HEK293 (cell line): ENCODE measurements around the gene PRELID3B.

Experiments used
- CTCF ChIA-PET: fragments of 350-600 bp; formaldehyde crosslinking; extraction: SDS; loops from one replicate; lab custom pipeline; 2021; ENCODE audit warnings: antibody characterized with exemption; lab: Yijun Ruan, JAX
- POLR2A ChIA-PET: fragments of 300-600 bp; formaldehyde crosslinking; extraction: SDS; loops from one replicate; lab custom pipeline; 2020; ENCODE audit warnings: antibody characterized with exemption, inconsistent platforms; lab: Yijun Ruan, JAX
- H3K27ac ChIP-seq: fragments of 200-500 bp; sonication (Bioruptor generic); 2 replicates; pipeline ENCODE4 v1.5.1; 2014; ENCODE audit warnings: low read depth, low read length, control low read depth, inconsistent platforms; ENCODE audit errors: extremely low read depth
- H3K36me3 ChIP-seq, 2 experiments: fragments of 200-500 bp in 1 of 2; sonication (Bioruptor generic) in 1 of 2; 1 replicate in 1 of 2; 2 replicates in 1 of 2; pipeline ENCODE4 v1.5.1; 2014 to 2017; ENCODE audit warnings: inconsistent platforms in 2 of 2, low read length in 2 of 2; ENCODE audit not compliant: control insufficient read depth in 2 of 2, insufficient read depth in 1 of 2
- H3K4me1 ChIP-seq: fragments of 200-500 bp; sonication (Bioruptor generic); 2 replicates; pipeline ENCODE4 v1.5.1; 2014; ENCODE audit warnings: mild to moderate bottlenecking, low read length, inconsistent platforms; ENCODE audit not compliant: control insufficient read depth, insufficient read depth
- H3K4me3 ChIP-seq: 2 replicates; pipeline ENCODE4 v1.5.1; 2011; ENCODE audit warnings: low read depth, mild to moderate bottlenecking, control low read depth, low read length, moderate library complexity
- H3K9me3 ChIP-seq: fragments of 200-500 bp; sonication (Bioruptor generic); 2 replicates; pipeline ENCODE4 v1.5.1; 2014; ENCODE audit warnings: low read depth, low read length, inconsistent platforms; ENCODE audit not compliant: control insufficient read depth, insufficient read depth
- ATF2 ChIP-seq: fragments of 450-650 bp; formaldehyde crosslinking; IDR thresholded peaks from 2 replicates; pipeline ENCODE4 v1.5.1; 2016; ENCODE audit warnings: missing biosample characterization, missing genetic modification characterization, low read depth
- EGR2 ChIP-seq: fragments of 450-650 bp; formaldehyde crosslinking; IDR thresholded peaks from 2 replicates; pipeline ENCODE4 v1.5.1; 2016; ENCODE audit warnings: low read depth, missing biosample characterization, missing genetic modification characterization
- KLF9 ChIP-seq: fragments of 450-650 bp; formaldehyde crosslinking; IDR thresholded peaks from 2 replicates; pipeline ENCODE4 v1.5.1; 2016; ENCODE audit warnings: missing biosample characterization, missing genetic modification characterization, low read depth
- ZBTB11 ChIP-seq: fragments of 450-650 bp; formaldehyde crosslinking; conservative IDR thresholded peaks from 2 replicates; pipeline ENCODE4 v1.5.1; 2016; ENCODE audit warnings: low read depth, missing biosample characterization, missing genetic modification characterization
- ZBTB20 ChIP-seq: fragments of 450-650 bp; formaldehyde crosslinking; IDR thresholded peaks from 2 replicates; pipeline ENCODE4 v1.5.1; 2016; ENCODE audit warnings: missing biosample characterization, missing genetic modification characterization
- ZNF169 ChIP-seq: fragments of 450-650 bp; formaldehyde crosslinking; IDR thresholded peaks from 2 replicates; pipeline ENCODE4 v1.5.1; 2016; ENCODE audit warnings: missing biosample characterization, missing genetic modification characterization
- ZNF266 ChIP-seq: fragments of 450-650 bp; formaldehyde crosslinking; IDR thresholded peaks from 2 replicates; pipeline ENCODE4 v1.5.1; 2016; ENCODE audit warnings: missing biosample characterization, missing genetic modification characterization, low read depth
- ZNF488 ChIP-seq: fragments of 450-650 bp; formaldehyde crosslinking; IDR thresholded peaks from 2 replicates; pipeline ENCODE4 v1.5.1; 2016; ENCODE audit warnings: missing biosample characterization, missing genetic modification characterization
- ZNF530 ChIP-seq: fragments of 450-650 bp; formaldehyde crosslinking; IDR thresholded peaks from 2 replicates; pipeline ENCODE4 v1.5.1; 2016; ENCODE audit warnings: low read depth, missing biosample characterization, missing genetic modification characterization
- ZNF585B ChIP-seq: fragments of 450-650 bp; formaldehyde crosslinking; IDR thresholded peaks from 2 replicates; pipeline ENCODE4 v1.5.1; 2016; ENCODE audit warnings: missing biosample characterization, missing genetic modification characterization
- ZNF600 ChIP-seq: fragments of 450-650 bp; formaldehyde crosslinking; IDR thresholded peaks from 2 replicates; pipeline ENCODE4 v1.5.1; 2016; ENCODE audit warnings: missing biosample characterization, missing genetic modification characterization
- ZNF792 ChIP-seq: fragments of 450-650 bp; formaldehyde crosslinking; IDR thresholded peaks from 2 replicates; pipeline ENCODE4 v1.5.1; 2016; ENCODE audit warnings: missing biosample characterization, missing genetic modification characterization

Gene PRELID3B

GRCh38 chr20:59002388-59002787 is 40.2 kb downstream of the PRELID3B start (continued):
- TF ChIP-seq ATF2 (tag by site-specific recombination) (no peak), ZNF585B (tag by site-specific recombination) (no peak), ZBTB11 (tag by site-specific recombination) (no peak), KLF9 (no peak), ZNF792 (tag by site-specific recombination) (no peak), ZBTB20 (tag by site-specific recombination) (no peak)

- POLR2A ChIA-PET, result interaction anchor here (0.5 kb wide), 1 partner anchor 139 kb away, joined by 4 read pairs; no protein-coding TSS in a partner anchor
- peaks cover 4 to 32% of the 10 kb centered on the region in 2 experiments for H3K36me3 ChIP-seq
- no peak overlapping the region for H3K27ac ChIP-seq
Observed at GRCh38 chr20:59001449-59002171, 41.0 kb downstream of the PRELID3B start.

GRCh38 chr20:59001068-59001448 is 41.5 kb downstream of the PRELID3B start:
- TF ChIP-seq ATF2 (tag by site-specific recombination), result no peak
- TF ChIP-seq ZNF530 (tag by site-specific recombination), result no peak
- no peak for TF ChIP-seq ZNF169 (tag by site-specific recombination)
- TF ChIP-seq ZNF266 (tag by site-specific recombination), result no peak
- Histone ChIP-seq H3K27ac (no peak overlapping the region), H3K4me3 (no peak overlapping the region), H3K9me3 (no peaks in the 10 kb centered on the region), H3K36me3 (peaks cover 4 to 37% of the 10 kb centered on the region in 2 experiments), H3K4me1 (peaks cover 2% of the 10 kb centered on the region; the same call in 1 of the 2 replicates)
- ChIA-PET CTCF (interaction anchor here (0.7 kb wide), 1 partner anchor 10 kb away, joined by 5 read pairs; no protein-coding TSS in a partner anchor), POLR2A (no interaction called here)

More at GRCh38 chr20:59001449-59002171, 41.0 kb downstream of the PRELID3B start:
- Histone ChIP-seq H3K4me3 (no peak overlapping the region), H3K9me3 (no peaks in the 10 kb centered on the region)
- CTCF ChIA-PET, result interaction anchor here (0.7 kb wide), 1 partner anchor 11 kb away, joined by 5 read pairs; no protein-coding TSS in a partner anchor
- peak; percentile 44; the same call in 1 of the 2 replicates for TF ChIP-seq EGR2
- no peak for TF ChIP-seq ZNF488 (tag by site-specific recombination)
- TF ChIP-seq ZNF600 (tag by site-specific recombination), result 0 out of 2 replicates have a peak, but pooled peaks have one; percentile 14
- TF ChIP-seq, all 188 proteins: peak for 2
- peaks cover 5% of the 10 kb centered on the region; the same call in 1 of the 2 replicates for H3K4me1 ChIP-seq
